Limb (tissue), 2 donors: ENCODE data around the gene GABRB1.

Experiments
- DNase-seq, 2 donors: peaks; one replicate each; pipeline ENCODE4 v3.0.0-alpha.2; 2016; ENCODE audit errors: extremely low spot score in 2 of 2

Gene GABRB1

DNA sequence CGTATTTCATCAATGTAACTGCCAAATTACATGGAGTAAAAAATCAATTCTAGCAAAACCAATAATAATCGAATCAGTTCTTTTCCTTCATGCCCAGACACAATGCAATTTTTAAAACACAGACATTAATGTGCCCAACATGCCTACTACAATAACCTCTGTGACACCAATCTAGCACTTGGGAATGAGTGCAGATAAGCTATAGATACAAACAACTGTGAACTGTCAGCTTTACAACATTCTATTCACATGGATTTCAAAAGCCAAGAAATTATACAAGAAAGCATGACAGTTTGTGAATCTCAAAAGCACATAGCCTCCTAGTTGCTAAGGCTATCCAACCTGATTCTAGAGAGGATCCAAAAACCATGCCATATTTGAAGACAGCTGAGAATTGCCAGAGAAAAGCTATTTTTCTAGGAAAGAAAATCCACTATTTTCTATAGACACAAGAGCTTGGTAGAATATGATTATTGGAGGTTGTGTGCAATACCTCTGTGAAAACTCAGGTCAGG is 351.5 kb downstream of the GABRB1 start:
- no peak for DNase-seq

DNA sequence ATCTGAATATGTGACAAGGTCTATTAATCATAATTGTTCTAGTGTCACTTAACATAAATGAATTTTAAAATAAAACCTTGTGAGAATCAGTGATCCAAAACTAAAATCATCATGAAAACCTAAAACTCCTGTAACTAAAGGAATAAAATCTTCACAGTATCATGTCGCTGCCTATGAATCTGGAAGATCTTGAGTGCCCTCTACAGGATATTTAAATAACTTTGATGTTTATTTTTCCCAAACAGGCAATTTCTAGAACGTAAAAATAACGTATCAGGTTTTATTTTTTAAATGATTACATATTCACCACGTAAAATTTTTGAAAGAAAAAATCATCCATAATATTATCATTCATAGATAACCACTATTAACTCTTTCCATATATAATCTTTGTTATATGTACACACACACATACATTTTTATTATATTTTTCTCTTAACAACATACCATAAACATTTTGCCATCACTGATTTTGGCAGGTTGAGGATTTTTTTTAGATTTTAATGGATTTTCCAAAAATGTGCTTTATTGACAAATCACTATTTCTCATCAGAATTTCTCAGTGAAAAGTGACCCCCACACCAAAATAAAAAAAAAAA is 352.6 kb downstream of the GABRB1 start:
- DNase-seq, result peak in 1 of 2 donors; percentile 71

DNA sequence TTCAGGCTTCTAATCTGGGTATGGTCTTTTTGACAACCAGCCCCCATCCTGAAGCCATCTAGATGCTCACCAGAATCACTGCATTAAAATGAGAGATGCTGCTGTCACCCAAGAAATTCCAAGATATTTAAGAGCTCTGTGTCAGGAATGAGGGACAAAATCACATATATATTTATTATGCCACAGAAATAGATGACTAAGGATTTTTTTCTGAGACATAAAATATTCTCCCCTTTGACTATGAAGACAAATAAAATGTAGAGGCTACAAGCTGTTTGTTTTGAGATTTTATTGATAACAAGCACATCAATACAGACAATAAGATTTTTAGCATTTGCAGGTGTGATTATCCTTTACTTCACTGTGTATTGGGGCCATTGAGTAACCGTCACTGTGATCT is 354.8 kb downstream of the GABRB1 start:
- no peak for DNase-seq

DNA sequence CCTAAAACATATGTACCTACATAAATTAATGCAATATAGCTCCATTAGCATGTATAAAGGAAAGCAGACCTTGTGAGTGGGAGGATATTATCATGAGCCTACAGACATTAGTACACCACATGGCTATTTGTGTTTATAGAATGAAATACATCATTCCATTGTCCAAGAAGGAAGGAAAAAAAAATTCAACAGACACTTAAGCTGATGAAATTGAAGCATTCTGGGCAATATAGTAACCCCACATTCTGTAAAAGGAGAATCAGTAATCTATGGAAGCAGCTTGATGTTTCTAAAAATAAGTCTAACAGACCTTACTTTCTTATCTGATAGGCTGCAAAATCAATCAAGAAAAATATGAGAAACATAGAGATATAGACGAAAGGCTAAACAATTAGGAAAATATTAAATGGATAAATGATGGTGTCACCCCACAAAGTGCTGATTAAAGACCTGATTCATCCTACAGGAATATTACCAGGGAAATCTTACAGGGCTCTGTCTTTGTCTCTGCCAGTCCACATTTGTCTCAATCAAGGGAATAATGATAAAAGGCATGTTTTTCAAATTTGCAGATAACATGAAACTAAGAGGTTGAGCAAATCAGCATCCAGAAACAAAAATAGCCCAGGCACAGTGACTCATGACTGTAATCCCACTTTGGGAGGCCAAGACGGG is 355.3 kb downstream of the GABRB1 start:
- DNase-seq, result no peak

DNA sequence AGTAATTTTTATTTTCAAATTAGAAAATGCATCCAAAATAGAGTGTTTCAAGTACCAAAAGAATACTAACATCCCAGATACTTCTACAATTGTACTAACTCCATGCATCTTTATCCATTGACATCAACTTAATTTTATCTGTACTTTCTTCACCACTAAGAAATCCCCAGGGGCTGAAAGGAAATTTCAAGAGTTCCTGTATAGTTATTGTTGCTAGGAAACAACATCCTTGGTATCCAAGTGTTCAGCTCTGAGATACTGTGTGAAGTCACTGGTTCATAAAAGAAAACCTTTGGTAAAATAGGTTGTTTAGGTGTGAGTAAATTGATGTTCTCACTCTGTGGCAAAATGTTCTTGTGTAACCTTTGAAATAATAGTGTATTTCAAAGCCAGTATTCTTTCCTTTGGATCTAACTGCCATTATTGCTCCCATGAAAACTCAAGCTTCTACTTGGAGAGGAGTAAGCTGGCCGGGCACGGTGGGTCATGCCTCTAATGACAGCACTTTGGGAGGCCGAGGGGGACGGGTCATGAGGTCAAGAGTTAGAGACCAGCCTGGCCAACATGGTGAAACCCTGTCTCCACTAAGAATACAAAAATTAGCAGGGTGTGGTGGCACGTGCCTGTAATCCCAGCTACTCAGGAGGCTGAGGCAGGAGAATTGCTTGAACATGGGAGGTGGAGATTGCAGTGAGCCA is 359.2 kb downstream of the GABRB1 start:
- no peak for DNase-seq

DNA sequence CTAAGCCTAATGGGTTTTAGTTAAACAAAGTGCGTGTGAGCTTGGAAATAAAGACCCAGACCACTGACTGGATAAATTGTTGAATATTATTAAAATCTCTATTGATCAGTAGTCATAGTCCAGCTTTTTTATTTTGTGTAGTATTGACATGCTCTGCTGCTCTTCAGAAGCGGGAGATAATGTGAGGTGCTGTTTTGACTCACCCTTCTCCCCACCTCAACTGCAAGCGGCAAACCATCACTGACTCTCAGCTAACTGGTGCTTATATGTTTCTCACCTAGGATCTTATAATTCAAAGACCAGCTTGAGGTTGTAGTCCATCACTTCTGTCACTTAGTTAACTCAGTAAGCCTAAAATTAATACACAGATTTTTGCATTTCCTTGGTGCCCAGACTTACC is 359.9 kb downstream of the GABRB1 start:
- DNase-seq, result no peak

DNA sequence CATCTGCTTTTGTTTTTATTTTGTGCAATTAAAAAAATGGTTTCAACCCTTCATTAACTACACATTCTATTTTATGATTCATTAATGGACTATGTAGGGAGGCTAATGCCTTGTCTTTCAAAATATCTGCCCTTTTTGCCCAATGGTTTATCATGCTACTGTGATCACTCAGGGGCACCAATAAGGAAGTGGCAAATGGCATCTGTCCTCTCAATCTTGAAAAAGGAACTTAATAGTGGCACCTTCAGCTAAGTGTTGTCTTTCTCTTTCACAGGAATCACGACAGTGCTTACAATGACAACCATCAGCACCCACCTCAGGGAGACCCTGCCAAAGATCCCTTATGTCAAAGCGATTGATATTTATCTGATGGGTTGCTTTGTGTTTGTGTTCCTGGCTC is 375.0 kb downstream of the GABRB1 start:
- no peak for DNase-seq

DNA sequence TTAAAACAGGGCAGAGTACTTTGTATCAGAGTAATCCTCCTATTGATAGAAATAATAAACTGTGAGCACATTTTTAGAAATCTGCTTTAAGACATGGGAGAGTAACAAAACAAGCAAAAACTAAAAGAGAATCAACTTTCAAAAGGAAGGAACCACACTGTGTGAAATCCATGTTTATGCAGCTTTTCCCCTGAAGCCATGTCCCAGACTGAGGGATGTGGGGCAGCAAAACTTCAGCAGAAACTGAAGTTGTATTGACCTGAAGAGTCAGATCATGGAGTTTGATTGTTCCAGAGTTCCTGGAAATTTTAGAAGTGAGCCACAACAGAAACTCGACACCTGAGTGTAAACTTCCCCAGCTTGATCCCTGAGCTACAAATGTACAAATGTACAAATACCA is 378.9 kb downstream of the GABRB1 start:
- DNase-seq, result no peak

DNA sequence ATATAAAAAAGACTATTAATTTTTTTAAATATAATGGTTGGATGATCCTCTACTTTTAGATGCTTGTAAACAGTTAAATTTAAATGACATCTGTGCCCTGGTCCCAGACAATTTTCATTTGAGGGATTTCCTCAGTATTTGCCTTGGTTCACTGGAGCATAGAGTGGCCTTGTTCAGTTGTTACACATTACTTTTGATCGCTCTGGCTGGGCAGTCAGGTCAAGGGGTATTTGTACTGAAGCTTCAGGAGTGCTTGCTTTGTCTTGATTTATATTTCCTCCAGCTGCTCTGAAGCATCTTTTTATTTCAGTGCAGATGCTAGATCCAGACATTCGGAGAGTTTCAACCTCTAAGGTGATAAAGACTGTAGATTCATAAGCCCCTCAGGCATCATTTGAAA is 382.2 kb downstream of the GABRB1 start:
- DNase-seq, result peak in 1 of 2 donors; percentile 3

DNA sequence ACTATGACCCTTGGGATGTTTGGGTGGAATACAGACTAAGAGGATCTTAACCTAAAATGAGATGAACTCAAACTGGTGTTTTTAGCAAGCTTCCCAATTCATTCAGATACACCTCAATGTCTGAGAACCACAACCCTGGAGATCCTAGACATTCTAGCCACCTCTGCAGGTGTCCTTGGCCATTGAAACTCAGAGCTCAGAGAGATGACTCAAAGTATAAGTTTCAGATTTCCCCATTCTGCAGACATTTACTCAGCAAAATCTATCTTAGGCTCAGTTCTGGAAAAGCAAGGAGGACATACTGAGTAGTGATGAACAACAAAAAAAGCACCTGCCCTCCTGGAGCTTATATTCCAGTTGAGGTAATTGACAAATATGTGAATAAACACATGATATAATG is 384.4 kb downstream of the GABRB1 start:
- no peak for DNase-seq

DNA sequence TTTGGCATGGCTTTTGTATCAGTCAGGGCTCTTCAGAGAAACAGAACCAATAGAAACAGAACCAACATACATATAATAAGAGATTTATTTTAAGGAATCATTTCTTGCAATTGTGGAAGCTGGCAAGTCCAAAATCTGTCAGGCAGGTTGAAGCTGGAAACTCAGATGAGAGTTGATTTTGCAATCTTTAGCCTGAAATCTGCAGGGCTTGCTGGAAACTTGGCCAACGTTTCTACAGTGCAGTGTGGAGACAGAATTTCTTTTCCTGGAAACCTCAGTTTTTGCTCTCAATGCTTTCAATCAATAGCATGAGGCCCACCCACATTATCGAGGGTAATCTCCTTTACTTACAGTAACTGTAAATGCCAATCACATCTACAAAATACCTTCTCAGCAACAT is 386.8 kb downstream of the GABRB1 start:
- DNase-seq, result no peak

DNA sequence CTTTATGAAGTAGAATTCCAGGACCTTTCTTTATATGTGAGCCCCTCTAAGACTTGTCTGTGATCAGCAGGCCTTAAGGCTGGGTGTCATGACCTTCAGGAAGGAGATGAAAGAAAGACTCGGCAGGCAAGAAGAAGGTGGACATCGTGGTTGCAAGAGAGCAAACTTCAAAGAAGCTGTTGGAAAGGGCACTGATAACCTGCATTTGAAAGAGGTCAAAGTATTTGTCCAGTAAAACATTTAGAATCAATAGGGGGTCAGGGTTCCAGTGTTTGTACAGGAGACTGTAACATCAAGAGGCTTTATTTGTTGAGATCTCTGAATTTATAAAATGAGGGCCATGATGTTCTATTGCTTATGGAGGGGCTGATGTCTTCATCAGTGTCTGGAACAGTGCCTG is 387.9 kb downstream of the GABRB1 start:
- no peak for DNase-seq

DNA sequence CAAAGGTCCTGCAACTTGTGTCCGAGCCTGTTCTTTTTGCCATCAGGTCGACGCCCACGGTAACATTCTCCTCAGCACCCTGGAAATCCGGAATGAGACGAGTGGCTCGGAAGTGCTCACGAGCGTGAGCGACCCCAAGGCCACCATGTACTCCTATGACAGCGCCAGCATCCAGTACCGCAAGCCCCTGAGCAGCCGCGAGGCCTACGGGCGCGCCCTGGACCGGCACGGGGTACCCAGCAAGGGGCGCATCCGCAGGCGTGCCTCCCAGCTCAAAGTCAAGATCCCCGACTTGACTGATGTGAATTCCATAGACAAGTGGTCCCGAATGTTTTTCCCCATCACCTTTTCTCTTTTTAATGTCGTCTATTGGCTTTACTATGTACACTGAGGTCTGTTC is 394.3 kb downstream of the GABRB1 start:
- no peak for DNase-seq

DNA sequence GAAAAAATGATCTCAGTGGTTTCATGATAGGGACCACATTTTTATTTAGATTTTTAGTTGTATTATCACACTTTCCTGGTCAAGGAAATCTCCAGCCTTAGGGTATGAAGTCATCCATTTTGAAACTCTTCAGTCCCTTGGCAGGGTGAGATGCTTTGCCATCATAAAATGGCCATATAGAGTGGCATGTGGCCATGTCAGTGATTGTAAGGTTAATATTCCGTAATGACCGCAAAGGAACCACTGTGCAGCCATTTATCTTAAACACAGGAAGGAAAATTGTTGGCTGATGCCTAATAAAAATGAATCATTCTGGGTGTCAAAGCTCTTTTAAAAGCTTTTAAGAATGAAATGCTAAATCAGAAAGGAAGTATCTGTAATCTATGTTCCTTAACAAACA is 396.6 kb downstream of the GABRB1 start:
- DNase-seq, result no peak

DNA sequence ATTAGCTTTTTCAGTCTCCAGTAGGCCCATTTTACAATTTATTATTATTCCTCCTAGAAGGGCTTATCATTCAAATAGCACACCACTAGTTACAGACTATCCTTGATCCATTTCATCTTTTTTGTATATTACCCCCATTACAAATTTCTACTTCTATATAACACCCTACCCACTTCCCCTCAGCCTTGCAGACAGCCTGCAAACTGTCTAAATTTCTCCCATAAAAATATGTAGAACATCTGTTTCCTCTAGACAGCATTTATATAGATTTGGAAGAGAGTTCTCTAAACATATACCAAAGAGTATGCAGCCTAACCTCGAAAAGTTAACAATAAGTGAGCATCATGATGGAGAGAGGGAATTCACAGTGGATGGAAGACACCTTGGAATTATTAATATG is 401.4 kb downstream of the GABRB1 start:
- no peak for DNase-seq

DNA sequence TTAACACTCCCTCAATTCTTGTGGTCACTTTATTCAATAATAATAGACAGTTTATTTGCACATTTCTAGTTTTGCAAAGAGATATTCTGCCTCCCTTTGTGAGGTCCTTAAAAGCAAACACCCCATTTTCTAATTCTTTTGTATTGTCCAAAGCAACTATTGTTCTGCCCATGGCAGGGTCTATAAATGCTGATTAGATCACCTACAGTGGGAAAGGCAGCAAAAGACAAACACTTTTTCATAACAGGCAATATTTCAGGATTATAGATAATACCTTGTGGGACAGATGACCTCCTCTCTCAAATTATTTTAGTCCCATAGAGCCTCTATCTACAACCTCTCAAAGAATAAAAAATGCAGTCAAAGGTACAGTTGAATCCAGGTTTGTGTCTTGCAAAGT is 403.6 kb downstream of the GABRB1 start:
- DNase-seq, result no peak

DNA sequence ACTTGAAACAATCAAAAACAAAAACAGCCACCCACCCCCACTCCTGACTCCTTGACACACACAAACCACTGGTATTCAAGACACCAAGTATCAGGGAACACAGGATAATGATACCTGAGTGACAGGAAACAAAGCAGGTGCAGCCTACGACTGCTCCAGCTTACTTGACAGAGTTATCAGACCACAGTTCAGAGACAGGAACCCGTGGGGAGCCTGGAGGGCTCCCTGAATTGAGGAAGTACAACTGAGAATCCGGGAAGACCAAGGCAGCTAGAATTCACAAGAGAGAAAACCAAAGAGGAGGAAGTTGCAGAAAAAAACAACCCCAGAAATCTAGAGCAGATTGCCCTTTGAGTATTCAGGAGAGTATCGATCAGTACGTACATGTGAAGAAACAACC is 411.6 kb downstream of the GABRB1 start:
- no peak for DNase-seq

DNA sequence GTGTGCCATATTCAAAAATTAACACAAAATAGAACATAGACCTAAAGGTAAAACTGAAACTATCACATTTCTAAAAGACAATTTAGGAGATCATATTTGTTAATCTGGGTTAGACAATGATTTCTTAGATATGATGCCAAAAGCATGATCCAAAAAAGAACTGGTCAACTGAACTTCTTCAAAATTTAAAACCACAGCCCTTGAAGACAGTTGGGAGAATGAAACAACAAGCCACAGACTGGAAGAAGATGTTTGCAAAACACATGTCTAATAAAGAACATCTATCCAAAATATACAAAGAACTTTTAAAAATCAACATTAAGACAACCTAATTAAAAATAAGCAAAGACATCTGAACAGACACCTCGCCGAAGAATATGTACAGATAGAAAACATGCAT is 412.7 kb downstream of the GABRB1 start:
- DNase-seq, result no peak

DNA sequence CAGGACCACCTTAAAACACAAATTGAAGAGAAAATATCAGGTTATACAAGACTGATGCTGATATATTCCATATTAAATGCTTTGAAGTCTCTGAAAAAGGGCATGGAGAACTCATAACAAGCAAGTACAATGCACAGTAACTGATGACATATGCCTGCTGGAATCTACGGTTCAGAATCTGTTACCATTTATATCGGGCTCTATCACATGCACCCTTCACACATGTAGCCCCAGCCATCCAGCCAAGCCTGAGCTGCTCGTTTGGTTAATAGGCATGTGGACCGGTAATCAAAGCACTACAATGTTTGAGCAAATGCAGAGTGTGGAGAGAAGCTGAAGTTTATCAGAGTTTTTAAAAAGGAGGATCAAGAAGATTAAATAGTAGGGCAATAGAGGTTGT is 420.3 kb downstream of the GABRB1 start:
- DNase-seq, result no peak

DNA sequence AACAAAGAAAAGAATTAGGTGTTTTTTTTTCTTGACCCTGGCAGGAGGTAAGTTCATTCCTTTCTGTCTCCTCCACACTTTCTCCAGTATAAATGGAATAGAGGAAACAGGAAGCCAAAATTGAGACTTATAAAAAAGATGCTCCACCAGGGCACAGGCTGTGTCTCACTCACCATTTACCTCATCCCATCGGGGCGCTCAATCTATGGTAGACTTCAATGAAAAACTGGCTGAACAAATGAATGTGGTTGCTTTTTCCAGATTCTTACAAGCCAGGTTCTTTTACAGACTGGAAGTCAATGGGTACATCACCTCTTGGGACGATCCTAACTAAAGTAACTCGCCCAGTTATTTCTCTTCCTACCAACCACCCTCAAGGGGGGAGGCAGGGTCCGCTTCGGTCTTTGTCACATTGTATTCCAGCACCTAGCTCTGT is 431.4 kb downstream of the GABRB1 start:
- DNase-seq, result no peak

DNA sequence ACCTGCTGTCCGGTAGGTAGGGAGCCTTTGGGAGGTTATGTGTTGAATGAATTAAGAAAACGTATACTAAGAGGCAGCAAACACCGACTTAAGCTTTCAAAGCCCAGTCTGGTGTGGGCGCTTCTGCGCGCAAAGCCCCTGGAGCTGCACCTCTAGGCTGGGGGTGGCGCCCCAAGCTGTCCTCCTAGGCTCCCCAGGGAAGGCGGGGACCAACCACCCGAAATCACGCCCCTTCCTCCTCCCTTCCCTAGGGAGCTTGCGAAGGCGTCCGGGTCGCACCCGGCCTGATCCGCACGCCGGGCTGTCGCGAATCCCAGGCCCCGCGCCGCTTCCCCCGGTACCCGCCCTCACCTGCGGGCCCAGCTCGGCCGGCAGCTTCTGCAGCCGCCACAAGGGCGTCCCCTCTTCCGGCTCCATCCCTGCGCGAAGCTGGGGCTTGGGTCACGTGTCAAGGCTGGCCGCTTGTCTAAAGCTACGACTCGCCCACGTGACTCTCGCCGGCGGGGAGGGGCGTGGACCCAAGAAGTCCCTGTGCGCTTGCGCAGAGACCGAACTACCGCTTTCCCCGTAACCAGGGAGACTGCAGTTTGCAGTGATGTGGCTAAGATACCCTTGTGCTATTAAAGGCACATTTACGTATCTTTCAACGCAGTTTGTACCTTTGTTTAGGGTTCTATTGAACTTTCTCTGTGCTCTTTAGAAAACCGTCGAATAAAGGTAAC is 432.0 kb downstream of the GABRB1 start, which contains the start of gene COMMD8:
TSS of gene COMMD8 (minus strand) at position 468 of the 722 bp plus-strand sequence. CDS start at position 417, 51 bp downstream.
- DNase-seq, result peak; percentile 96 to 97

DNA sequence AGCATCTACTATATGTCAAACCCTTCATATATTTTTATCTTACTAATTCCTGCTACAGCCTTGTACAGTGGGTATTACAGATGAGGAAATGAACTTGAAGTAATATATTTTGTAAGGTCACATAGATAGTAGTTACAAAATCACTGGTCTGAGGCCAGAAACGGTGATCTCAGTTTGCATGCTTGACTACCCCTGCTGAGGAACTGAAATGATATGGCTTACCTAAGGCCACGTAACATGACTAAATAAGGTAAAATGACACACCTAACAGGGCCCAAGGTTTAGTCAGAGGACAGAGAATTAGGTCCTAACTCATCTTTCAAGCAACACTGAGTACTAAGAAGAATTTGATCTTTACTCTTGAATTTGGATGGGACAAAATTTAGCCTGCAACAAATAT is 433.6 kb downstream of the GABRB1 start:
- DNase-seq, result no peak
